GM18868 (cell line): ENCODE results near the gene LAMTOR2.

Source experiments
- ATAC-seq: cut with Tn5 transposase; IDR thresholded peaks from one replicate; pipeline ENCODE4 v1.9.1; 2021; ENCODE audit warnings: mild to moderate bottlenecking, moderate library complexity; ENCODE audit not compliant: unreplicated experiment

The LAMTOR2 gene

DNA sequence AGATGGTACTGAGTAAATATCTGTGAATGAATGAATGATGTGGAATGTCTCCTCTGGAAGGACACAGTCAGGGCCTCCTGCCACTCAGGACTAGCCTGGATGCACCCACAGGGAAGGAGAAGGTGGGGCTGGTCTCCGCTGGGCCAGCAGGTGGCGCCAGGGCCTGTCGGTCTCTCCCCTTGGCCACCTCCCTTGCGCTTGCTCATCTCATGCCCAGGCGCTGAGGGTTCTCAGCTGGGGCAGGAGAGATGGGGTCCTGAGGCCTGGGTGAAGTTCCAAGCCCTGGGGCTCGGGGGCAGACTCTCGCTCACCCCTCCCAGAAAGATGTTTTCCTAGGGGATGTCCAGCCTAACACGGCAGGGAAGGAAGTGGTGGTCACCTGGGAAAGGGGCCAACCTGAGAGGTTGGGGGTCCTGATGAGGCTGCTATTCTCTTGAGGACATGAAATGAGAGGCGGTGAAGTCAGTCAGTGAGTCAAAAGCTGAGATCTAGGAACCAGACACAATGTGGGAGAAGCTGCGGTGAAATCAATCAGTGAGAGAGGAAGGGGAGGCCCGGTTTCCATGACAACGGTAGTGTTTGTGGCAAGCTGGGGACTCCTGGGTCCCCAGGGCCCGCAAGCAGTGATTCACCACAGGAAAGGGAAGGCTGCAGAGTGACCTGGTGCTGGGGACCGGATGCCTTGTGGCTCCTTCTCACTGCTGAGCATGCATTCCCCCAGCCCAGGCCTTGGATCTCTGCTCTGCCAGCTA lies 42.2 kb downstream of the LAMTOR2 start:
- ATAC-seq, result peak; percentile 64

DNA sequence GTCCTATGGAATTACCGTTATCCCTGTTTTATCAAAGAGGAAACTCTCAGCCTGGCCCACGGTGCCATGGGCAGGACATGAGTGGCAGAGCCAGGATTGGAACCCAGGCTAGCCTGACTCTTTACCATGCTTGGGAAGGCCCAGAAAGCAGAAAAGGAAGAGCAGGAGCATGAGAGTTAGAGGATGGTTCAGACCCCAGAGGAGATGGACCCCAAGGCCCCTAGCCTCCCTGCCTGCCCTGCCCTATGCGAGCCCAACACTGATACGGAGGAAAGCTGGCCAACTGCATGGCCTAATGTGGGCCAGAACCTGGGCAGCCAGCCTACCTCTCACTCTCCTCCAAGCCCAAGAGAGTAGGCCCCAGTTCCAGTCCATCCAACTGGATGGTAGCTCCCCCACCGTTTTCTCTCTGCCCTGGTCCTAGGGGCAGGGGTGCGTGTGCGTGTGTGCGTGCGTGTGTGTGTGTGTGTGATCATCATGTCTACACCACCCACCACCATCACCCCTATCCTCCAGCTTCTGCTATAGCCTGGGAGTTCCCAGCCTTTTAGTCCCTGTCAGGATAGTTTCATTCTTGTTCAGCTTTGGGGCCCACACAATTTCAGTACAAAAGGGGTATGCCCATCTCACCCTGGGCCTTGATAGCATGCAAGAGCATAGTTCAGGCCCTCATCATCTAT lies 43.1 kb downstream of the LAMTOR2 start:
- ATAC-seq, result no peak

DNA sequence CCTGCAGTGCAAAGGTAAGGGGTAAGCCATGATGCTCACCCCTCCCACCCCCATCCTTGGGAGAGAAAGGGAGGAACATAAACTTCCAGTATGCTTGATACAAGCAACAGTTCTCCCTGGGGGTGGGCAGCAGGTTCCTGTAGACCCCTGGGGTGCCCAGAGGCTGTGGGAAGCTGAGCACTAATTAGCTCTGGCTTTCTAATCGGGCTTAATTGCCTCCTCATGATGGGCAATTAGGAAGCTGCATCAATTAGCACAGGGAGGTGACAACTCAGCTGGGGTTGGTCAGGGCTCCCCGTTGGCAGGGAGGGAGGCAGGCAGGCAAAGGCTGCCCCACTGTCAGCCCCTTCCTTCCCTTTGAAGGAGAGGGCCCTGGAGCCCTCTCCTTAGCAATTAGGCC lies 44.2 kb downstream of the LAMTOR2 start:
- no peak for ATAC-seq

DNA sequence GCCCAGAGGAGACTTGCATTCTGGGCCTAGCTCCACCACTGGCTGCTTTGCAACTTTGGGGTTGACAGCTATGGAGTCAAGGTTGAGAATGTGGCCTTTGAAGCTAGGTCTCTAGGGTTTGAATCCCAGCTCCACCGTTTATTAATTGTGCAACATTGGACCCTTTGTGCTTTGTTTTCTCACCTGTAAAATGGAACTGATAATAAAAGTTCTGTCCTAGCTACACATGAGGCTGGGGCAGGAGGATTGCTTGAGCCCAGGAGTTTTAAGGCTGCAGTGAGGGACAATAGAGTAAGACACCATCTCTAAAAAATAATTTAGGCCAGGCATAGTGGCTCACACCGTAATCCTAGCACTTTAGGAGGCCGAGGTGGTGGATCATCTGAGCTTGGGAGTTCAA lies 44.7 kb downstream of the LAMTOR2 start:
- ATAC-seq, result no peak

DNA sequence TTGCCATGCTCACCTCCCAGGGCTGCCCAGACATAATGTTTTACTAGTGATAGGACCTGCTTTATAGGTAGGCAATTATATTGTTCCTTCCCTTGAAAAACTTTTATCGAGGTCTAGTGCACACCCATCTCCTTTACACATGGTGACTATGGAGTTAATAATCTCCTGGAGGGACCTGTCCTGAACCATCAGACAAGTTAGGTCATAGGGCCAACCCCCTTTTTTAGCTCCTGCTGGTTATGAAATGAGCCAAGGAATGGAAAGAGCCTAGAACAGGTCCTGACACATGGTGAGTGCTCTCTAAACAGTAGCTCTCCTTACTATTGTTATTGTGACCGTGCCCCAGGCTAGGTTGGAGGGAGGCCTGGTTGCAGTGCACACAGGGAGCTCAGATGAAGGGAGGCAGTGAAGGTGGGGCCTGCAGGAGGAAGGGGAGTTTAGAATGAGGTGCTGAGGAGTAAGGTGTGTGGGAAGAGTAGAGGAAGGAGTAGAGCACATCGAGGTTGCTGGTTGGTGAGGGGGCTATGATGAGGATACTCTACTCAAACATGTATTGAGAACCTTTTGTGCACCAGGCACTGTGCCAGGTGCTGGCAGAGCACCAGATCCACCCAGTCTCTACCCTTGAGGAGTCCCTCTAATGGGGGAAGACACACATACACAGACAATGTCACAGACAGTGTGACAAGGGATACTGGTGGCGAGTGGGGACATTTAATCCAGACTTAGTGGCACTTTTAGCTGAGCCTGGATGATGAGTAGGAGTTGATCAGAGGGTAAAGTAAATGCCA lies 45.8 kb downstream of the LAMTOR2 start:
- ATAC-seq, result no peak

DNA sequence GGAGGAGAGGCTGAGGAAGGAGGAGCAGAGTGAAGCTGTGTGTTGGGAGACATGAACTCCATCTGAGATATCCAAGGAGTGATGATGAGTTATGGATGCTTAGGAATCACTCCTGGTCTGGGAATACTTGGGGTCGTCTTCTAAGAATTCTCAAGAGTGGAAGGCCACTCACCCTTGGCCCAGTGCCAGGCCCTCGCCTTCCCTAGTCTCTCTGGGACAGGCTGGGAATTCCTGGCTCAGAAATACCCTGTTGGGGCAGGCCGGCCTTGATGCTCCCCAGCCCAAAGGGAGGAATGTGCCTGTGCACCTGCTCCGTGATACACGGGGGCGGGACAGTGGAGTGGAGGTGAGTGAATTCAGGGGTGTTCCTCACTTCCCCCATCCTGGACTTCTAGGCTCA lies 47.3 kb downstream of the LAMTOR2 start:
- no peak for ATAC-seq

DNA sequence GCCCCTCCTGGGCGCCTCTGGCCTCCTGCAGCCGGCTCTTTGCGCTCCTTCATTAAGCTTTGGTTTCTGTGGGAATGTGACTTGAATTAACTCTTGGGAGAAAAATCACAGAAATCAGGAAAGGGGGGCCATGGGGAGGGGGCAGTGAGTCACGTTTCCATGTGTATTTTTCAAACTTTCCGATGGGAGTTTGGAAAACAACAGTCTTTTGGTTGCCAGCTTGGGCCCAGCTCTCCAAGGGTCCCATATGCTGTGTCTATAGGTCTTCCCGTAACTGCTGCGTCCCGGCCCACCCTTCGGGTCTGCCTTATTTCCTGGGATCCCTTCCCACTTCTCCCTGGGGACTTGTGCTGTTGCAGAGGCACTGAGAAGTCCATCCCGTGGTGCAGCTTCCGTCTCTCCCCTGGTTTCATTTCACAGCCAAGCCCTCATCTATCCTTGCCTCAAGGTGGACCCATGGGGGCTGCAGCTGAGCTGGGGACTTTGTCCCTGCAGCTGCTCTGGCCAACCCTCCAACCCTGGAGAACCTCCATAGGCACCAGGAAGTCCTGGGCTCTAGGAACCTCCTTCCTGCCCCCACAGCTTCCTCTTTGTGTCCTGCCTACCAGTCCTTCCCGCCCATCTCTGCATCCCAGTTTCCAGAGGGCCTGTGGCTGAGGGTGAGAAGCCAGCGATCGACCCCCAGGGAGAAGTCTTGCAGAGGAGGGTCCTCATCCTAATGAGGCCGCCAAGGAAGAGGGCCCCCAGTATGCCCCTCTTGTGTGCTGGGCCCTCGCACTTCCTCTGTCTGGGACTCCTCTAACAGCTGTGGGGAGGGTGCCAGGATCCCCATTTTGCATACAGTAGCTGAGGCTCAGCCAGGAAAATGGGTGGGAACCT lies 48.3 kb downstream of the LAMTOR2 start:
- no peak for ATAC-seq

DNA sequence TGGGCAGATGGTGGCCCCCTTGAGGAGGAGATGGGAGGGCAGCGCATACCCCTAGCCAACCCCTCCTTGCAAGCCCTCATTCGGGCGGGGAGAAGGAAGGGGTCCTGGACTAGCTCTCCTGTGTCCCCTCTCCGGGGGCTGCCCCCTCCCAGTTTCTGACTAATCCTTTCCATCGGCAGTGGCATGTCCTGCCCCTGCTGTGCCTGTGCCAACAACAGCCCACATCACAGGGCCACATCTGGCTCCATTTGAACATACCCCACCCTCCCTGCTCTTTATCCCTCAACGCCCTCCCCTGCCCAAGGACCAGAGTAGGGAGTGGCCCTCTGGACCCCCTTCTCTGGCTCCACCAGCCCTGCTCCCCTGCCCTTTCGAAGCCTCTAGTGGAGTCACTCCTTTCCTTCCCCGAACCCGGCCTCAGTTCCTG lies 49.0 kb downstream of the LAMTOR2 start:
- no peak for ATAC-seq

DNA sequence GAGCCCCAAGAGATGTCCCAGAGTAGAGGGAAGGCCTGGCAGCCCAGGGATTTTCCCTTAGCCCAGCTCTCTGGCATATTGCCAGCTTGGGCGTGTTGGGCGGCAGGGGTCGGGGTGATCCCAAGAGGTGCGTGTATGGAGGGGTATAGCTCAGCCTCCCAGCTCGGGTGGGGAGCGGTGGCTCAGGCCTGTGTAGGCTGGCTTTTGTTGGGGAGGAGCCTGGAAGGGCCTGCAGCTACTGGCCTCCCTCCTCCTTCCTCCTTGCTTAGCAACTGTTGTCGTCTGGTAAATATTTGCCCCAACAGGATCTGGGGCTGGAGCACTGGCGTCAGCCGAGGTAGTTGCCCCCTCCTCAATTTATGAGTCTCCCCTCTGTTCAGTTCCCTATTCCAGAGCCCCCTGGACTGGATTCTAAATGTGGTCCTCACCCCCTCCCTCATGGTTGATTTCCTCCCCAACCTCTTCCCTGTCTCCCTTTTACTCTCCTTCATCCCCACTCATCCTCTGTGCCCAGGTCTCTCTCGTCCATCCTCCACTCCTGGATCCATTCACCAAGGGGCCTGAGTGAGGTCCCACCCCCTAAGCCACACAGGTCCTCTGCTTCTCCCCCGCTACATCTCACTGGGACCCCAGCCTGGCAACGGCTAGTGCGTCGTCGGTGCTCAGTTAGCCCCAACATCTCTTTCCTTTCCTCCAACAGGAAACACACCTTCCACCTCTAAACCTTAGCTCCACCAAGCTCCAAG lies 49.7 kb downstream of the LAMTOR2 start:
- no peak for ATAC-seq

DNA sequence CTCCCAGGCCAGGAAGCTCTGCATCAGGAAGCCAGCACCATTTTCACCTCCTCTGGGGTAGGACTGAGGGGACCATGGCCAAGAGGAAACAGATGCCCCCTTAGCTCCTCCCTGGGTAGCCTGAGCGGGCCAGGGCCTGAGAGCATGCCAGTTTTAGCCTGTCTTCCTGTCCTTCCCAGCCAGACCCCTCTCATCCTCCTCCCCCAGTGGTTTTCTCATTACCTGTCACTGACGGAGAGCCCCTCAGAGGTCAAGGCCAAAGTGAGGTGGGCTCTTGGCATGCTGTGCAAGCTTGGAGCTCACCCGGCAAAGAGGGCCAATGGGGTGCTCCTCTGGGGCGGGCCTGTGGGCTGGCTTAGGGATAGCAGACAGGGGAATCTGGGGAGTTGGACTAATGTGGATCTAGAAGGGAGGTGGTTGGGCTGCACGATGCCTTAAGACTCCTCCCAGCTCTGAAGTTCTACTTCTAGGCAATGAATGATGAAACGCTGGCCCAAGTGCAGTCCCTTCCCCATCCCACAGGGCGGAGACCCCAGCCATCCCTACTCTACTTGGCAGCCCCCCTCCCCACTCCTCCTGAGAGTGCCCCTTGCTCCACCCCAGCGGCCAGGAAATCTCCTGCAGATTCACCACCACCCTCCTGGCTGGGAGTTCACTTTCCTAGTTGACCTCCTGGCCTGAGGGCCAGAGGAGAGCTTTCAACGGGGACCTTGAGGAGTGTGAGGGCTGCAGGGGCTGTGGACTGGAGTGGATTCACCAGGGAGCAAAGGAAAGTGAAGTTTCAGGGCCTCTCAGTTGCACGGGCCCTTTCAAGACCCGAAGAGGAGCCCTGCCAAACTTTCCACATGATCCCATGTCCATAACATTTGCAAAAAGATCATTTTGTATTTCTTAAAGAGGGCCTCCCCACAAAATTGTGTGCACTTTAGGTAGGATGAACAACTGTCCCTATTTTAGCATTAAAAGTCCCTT lies 50.6 kb downstream of the LAMTOR2 start:
- no peak for ATAC-seq

DNA sequence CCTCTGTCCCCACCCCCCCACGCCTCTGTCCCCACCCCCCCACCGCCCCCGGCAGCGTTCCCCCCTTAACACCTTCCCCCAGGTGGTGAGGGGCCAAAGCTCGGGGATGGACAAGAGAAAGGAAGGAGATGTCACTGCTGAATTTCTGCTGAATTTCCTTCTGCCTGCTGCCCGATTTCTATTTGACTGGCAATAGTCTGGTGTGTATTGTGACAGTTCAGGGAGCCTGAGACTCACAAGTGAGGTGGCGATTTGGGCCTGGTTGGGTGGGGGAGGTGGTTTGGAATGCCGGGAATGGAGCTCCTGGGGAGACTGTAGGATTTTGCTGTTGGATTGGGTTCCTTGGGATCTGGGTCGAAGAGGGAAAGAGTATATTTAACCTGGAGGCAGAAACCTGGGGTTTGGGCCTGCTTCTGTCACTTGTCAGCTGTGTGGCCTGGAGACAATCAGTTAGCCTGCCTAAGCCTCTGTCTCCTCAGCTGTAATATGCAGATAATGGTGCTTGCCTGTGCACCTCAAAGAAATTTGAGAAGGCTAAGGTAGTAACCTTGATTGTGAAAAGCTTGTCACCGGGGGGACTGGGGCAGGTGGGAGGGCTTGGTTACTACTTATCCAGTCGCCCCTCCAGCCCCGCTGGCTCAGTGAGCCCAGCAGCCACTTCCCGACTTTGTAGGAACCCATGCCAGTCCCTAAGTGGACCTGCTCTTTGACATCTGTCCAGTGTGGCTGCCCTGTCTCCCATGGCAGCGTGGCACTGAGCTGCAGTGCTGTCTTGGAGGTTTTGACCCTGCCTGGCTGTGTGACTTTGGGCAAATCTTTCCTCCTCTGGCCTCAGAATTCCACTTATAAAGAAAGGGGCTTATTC lies 52.3 kb downstream of the LAMTOR2 start:
- no peak for ATAC-seq

DNA sequence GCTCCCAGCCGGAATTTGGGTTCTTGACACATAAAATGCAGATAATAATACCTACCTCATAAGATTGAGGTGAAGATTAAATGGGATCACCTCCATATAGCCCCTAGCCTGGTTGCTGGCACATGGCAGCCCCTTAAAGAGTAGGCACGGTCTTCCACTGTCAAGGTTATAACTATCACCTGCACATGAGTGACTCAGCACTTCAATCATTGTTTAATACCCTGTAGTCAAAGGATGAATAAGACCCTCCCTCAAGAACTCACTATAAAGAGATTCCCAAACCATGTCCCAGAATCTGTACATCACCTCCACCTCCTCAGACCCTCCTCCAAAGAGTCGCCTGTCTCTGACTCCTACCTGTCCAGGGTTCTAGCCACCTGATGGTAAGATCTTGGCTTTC lies 53.5 kb downstream of the LAMTOR2 start:
- no peak for ATAC-seq
